ENCODE measurements around the gene C4A. TPM values are rescaled to one million over a fixed set of nuclear protein-coding genes. Genes with fewer than 3 reads are reported as not detected.
"Not testable (repeated sequence)": the region's sequence is repeated elsewhere in the genome, so short reads cannot be mapped to it uniquely, and the experiment has no call there.

C4A gene
- total RNA-seq, 1 donor from 2014 or later, result 14.1 TPM

- no peak overlapping the region for H3K4me3 Mint-ChIP-seq (ENCODE audit: low read depth)
- H3K27ac Mint-ChIP-seq, result no peak overlapping the region
- H3K36me3 Mint-ChIP-seq (ENCODE audit: insufficient read depth), result peaks cover 21% of the 10 kb centered on the region
- H3K9me3 Mint-ChIP-seq (ENCODE audit: low read depth), result no peaks in the 10 kb centered on the region
- no peak for DNase-seq (ENCODE audit: low spot score, unreplicated experiment)
- no peaks in the 10 kb centered on the region for H3K27me3 Mint-ChIP-seq
- TF ChIP-seq CTCF (IDR thresholded peaks at IDR 0.05; ENCODE audit: unreplicated experiment), result no peak
- no peaks in the 10 kb centered on the region for H3K4me1 Mint-ChIP-seq (ENCODE audit: low read depth)
Observed at GRCh38 chr6:31978831-31979230, 3.0 kb upstream of the C4A start.

- Mint-ChIP-seq H3K4me1 (ENCODE audit: low read depth) (no peaks in the 10 kb centered on the region), H3K36me3 (ENCODE audit: insufficient read depth) (peaks cover 17% of the 10 kb centered on the region), H3K27me3 (no peaks in the 10 kb centered on the region), H3K4me3 (ENCODE audit: low read depth) (no peak overlapping the region), H3K9me3 (ENCODE audit: low read depth) (no peaks in the 10 kb centered on the region), H3K27ac (no peak overlapping the region)
- TF ChIP-seq CTCF (IDR thresholded peaks at IDR 0.05; ENCODE audit: unreplicated experiment), result no peak
- no peak for DNase-seq (ENCODE audit: low spot score, unreplicated experiment)
Observed at GRCh38 chr6:31979238-31979898, 2.5 kb upstream of the C4A start.

- H3K36me3 Mint-ChIP-seq (ENCODE audit: insufficient read depth), result peaks cover 10% of the 10 kb centered on the region
- not testable (repeated sequence) for H3K27me3 Mint-ChIP-seq; H3K9me3 Mint-ChIP-seq (ENCODE audit: low read depth); DNase-seq (ENCODE audit: low spot score, unreplicated experiment); H3K4me1 Mint-ChIP-seq (ENCODE audit: low read depth); H3K4me3 Mint-ChIP-seq (ENCODE audit: low read depth); H3K27ac Mint-ChIP-seq
Observed at GRCh38 chr6:31980195-31980876, 1.5 kb upstream of the C4A start.

GRCh38 chr6:31980998-31981397 is 859 bp upstream of the C4A start:
- not testable (repeated sequence) for H3K36me3 Mint-ChIP-seq (ENCODE audit: insufficient read depth); H3K4me1 Mint-ChIP-seq (ENCODE audit: low read depth); H3K27me3 Mint-ChIP-seq; H3K27ac Mint-ChIP-seq; DNase-seq (ENCODE audit: low spot score, unreplicated experiment); H3K9me3 Mint-ChIP-seq (ENCODE audit: low read depth); H3K4me3 Mint-ChIP-seq (ENCODE audit: low read depth)

- H3K4me3 Mint-ChIP-seq (ENCODE audit: low read depth); H3K27ac Mint-ChIP-seq; H3K9me3 Mint-ChIP-seq (ENCODE audit: low read depth); H3K27me3 Mint-ChIP-seq; H3K36me3 Mint-ChIP-seq (ENCODE audit: insufficient read depth); H3K4me1 Mint-ChIP-seq (ENCODE audit: low read depth); DNase-seq (ENCODE audit: low spot score, unreplicated experiment): not testable (repeated sequence)
Observed at GRCh38 chr6:31989363-31989762, 7.5 kb downstream of the C4A start.

GRCh38 chr6:31994421-31994820 is 12.6 kb downstream of the C4A start:
- not testable (repeated sequence) for H3K27me3 Mint-ChIP-seq

GRCh38 chr6:31996385-31996784 is 14.5 kb downstream of the C4A start:
- not testable (repeated sequence) for H3K27me3 Mint-ChIP-seq; H3K36me3 Mint-ChIP-seq (ENCODE audit: insufficient read depth); H3K4me3 Mint-ChIP-seq (ENCODE audit: low read depth); H3K27ac Mint-ChIP-seq; H3K9me3 Mint-ChIP-seq (ENCODE audit: low read depth); DNase-seq (ENCODE audit: low spot score, unreplicated experiment); H3K4me1 Mint-ChIP-seq (ENCODE audit: low read depth)

More at GRCh38 chr6:31994421-31994820, 12.6 kb downstream of the C4A start:
- H3K9me3 Mint-ChIP-seq (ENCODE audit: low read depth); H3K36me3 Mint-ChIP-seq (ENCODE audit: insufficient read depth); H3K4me1 Mint-ChIP-seq (ENCODE audit: low read depth); H3K27ac Mint-ChIP-seq; DNase-seq (ENCODE audit: low spot score, unreplicated experiment); H3K4me3 Mint-ChIP-seq (ENCODE audit: low read depth): not testable (repeated sequence)

GRCh38 chr6:32002546-32003268 is 20.9 kb downstream of the C4A start:
- not testable (repeated sequence) for DNase-seq (ENCODE audit: low spot score, unreplicated experiment); H3K27ac Mint-ChIP-seq; H3K4me1 Mint-ChIP-seq (ENCODE audit: low read depth); H3K27me3 Mint-ChIP-seq; H3K4me3 Mint-ChIP-seq (ENCODE audit: low read depth); H3K36me3 Mint-ChIP-seq (ENCODE audit: insufficient read depth); H3K9me3 Mint-ChIP-seq (ENCODE audit: low read depth)

GRCh38 chr6:32003301-32003700 is 21.4 kb downstream of the C4A start:
- not testable (repeated sequence) for H3K4me1 Mint-ChIP-seq (ENCODE audit: low read depth); DNase-seq (ENCODE audit: low spot score, unreplicated experiment); H3K27me3 Mint-ChIP-seq; H3K36me3 Mint-ChIP-seq (ENCODE audit: insufficient read depth); H3K4me3 Mint-ChIP-seq (ENCODE audit: low read depth); H3K9me3 Mint-ChIP-seq (ENCODE audit: low read depth); H3K27ac Mint-ChIP-seq

GRCh38 chr6:32004393-32004792 is 22.5 kb downstream of the C4A start:
- not testable (repeated sequence) for H3K36me3 Mint-ChIP-seq (ENCODE audit: insufficient read depth); H3K27ac Mint-ChIP-seq; H3K4me1 Mint-ChIP-seq (ENCODE audit: low read depth); DNase-seq (ENCODE audit: low spot score, unreplicated experiment); H3K27me3 Mint-ChIP-seq; H3K9me3 Mint-ChIP-seq (ENCODE audit: low read depth); H3K4me3 Mint-ChIP-seq (ENCODE audit: low read depth)

Data from progenitor cell of endocrine pancreas (in vitro differentiated cells).